ENCODE data around the gene ADARB2. TPM values are rescaled to one million over a fixed set of nuclear protein-coding genes. Genes with fewer than 3 reads are reported as not detected.

Gene ADARB2
- total RNA-seq, 4 donors from 2014 or later: 2.0 to 9.9 (median 5.1) TPM

DNA sequence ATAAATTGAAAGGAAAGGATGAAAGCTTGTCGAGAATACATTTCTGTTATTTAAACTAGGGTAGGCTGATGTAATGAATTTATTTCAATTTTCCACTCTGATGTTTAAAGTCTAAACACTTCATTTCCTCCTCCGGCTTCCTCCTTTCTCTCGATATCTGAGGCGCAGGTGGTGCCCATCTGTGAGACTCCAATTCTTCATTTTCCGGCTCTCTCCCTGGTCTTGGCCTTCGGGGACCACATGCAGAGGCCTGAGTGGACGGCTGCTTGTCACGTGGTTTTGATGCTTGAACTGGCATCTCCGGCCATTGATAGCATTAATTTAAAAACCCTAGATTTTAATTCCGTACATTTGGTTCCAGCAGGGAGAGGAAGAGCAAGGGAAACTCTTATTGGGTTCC, 5.8 kb upstream of the ADARB2 start:
- Histone ChIP-seq H3K36me3 (no peaks in the 10 kb centered on the region), H3K4me1 (no peaks in the 10 kb centered on the region), H3K27ac (no peak overlapping the region), H3K27me3 (no peaks in the 10 kb centered on the region), H3K4me3 (no peak overlapping the region), H3K9me3 (no peaks in the 10 kb centered on the region)
- DNase-seq: no peak
- TF ChIP-seq, protein P1, sequence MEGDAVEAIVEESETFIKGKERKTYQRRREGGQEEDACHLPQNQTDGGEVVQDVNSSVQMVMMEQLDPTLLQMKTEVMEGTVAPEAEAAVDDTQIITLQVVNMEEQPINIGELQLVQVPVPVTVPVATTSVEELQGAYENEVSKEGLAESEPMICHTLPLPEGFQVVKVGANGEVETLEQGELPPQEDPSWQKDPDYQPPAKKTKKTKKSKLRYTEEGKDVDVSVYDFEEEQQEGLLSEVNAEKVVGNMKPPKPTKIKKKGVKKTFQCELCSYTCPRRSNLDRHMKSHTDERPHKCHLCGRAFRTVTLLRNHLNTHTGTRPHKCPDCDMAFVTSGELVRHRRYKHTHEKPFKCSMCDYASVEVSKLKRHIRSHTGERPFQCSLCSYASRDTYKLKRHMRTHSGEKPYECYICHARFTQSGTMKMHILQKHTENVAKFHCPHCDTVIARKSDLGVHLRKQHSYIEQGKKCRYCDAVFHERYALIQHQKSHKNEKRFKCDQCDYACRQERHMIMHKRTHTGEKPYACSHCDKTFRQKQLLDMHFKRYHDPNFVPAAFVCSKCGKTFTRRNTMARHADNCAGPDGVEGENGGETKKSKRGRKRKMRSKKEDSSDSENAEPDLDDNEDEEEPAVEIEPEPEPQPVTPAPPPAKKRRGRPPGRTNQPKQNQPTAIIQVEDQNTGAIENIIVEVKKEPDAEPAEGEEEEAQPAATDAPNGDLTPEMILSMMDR (IDR thresholded peaks at IDR 0.05): no peak
- TF ChIP-seq POLR2A (IDR thresholded peaks at IDR 0.05): no peak

- H3K4me3 ChIP-seq: no peak overlapping the region
- no peaks in the 10 kb centered on the region for H3K36me3 ChIP-seq
- H3K9me3 ChIP-seq: no peaks in the 10 kb centered on the region
- DNase-seq: no peak
- TF ChIP-seq POLR2A (IDR thresholded peaks at IDR 0.05): no peak
- TF ChIP-seq, protein P1 (IDR thresholded peaks at IDR 0.05): no peak
- H3K27ac ChIP-seq: no peak overlapping the region
- peaks cover 0 to 13% (median 5%) of the 10 kb centered on the region in 4 donors for H3K4me1 ChIP-seq
- peaks cover 0 to 7% of the 10 kb centered on the region in 2 donors for H3K27me3 ChIP-seq
Measured at GRCh38 chr10:1741450-1741849, 4.1 kb upstream of the ADARB2 start.

- H3K27me3 ChIP-seq: peaks cover 0 to 8% of the 10 kb centered on the region in 2 donors
Measured at GRCh38 chr10:1739751-1740150, 2.4 kb upstream of the ADARB2 start.

GRCh38 chr10:1738950-1739349, 1.6 kb upstream of the ADARB2 start:
- H3K27me3 ChIP-seq: peaks cover 0 to 8% of the 10 kb centered on the region in 2 donors
- DNase-seq: no peak
- no peak for TF ChIP-seq POLR2A (IDR thresholded peaks at IDR 0.05)
- TF ChIP-seq, protein P1 (IDR thresholded peaks at IDR 0.05): no peak
- H3K4me1 ChIP-seq: peaks cover 0 to 15% (median 6%) of the 10 kb centered on the region in 4 donors
- no peak overlapping the region for H3K27ac ChIP-seq
- H3K4me3 ChIP-seq: no peak overlapping the region
- H3K36me3 ChIP-seq: no peaks in the 10 kb centered on the region
- no peaks in the 10 kb centered on the region for H3K9me3 ChIP-seq

More at GRCh38 chr10:1739751-1740150, 2.4 kb upstream of the ADARB2 start:
- Histone ChIP-seq H3K36me3 (no peaks in the 10 kb centered on the region), H3K27ac (no peak overlapping the region), H3K9me3 (no peaks in the 10 kb centered on the region), H3K4me3 (no peak overlapping the region), H3K4me1 (peaks cover 0 to 15% (median 6%) of the 10 kb centered on the region in 4 donors)
- TF ChIP-seq, protein P1 (IDR thresholded peaks at IDR 0.05): no peak
- TF ChIP-seq POLR2A (IDR thresholded peaks at IDR 0.05): no peak
- no peak for DNase-seq

GRCh38 chr10:1736972-1737221, 428 bp downstream of the ADARB2 start:
- Histone ChIP-seq H3K4me1 (peaks cover 0 to 15% (median 6%) of the 10 kb centered on the region in 4 donors), H3K27me3 (peaks cover 0 to 8% of the 10 kb centered on the region in 2 donors), H3K36me3 (no peaks in the 10 kb centered on the region), H3K4me3 (peak overlapping the region in 3 of 4 donors; percentile 16 to 35 (median 19)), H3K27ac (no peak overlapping the region), H3K9me3 (no peaks in the 10 kb centered on the region)
- no peak for DNase-seq
- TF ChIP-seq, protein P1 (IDR thresholded peaks at IDR 0.05): no peak
- no peak for TF ChIP-seq POLR2A (IDR thresholded peaks at IDR 0.05)

Data from Peyer's patch (tissue), 4 donors.